ENCODE results near the gene PPTC7.
"Not testable (repeated sequence)": the region's sequence is repeated elsewhere in the genome, so short reads cannot be mapped to it uniquely, and the experiment has no call there.

The PPTC7 gene

GRCh38 chr12:110613771-110614684 is 30.9 kb upstream of the PPTC7 start, which contains the start of gene TCTN1:
TCTN1 (plus strand) TSS chr12:110614129; CDS start chr12:110614183, 54 bp downstream.
- peak within 1 kb of the TSS; percentile 77 for H3K4me3 ChIP-seq (ENCODE audit: low read depth, low read length)
- TF ChIP-seq CTCF (IDR thresholded peaks at IDR 0.05; ENCODE audit: borderline replicate concordance, insufficient read depth, low read depth, low read length) = no peak

GRCh38 chr12:110613071-110613770 is 30.1 kb upstream of the PPTC7 start:
- no peak for TF ChIP-seq CTCF (IDR thresholded peaks at IDR 0.05; ENCODE audit: borderline replicate concordance, insufficient read depth, low read depth, low read length)
- H3K4me3 ChIP-seq (ENCODE audit: low read depth, low read length) = peak overlapping the region; percentile 77

GRCh38 chr12:110606253-110606611 is 23.1 kb upstream of the PPTC7 start:
- peak overlapping the region; percentile 19 for H3K4me3 ChIP-seq (ENCODE audit: low read depth, low read length)
- TF ChIP-seq CTCF (IDR thresholded peaks at IDR 0.05; ENCODE audit: borderline replicate concordance, insufficient read depth, low read depth, low read length) = no peak

GRCh38 chr12:110602085-110602814 is 19.1 kb upstream of the PPTC7 start:
- not testable (repeated sequence) for H3K4me3 ChIP-seq (ENCODE audit: low read depth, low read length)
- peak; percentile 56; the same call in 1 of the 2 replicates for TF ChIP-seq CTCF (IDR thresholded peaks at IDR 0.05; ENCODE audit: borderline replicate concordance, insufficient read depth, low read depth, low read length)

GRCh38 chr12:110600254-110600653 is 17.1 kb upstream of the PPTC7 start:
- H3K4me3 ChIP-seq (ENCODE audit: low read depth, low read length) = no peak overlapping the region
- TF ChIP-seq CTCF (IDR thresholded peaks at IDR 0.05; ENCODE audit: borderline replicate concordance, insufficient read depth, low read depth, low read length) = no peak

- TF ChIP-seq CTCF (IDR thresholded peaks at IDR 0.05; ENCODE audit: borderline replicate concordance, insufficient read depth, low read depth, low read length) = no peak
Measured at GRCh38 chr12:110599334-110599733, 16.2 kb upstream of the PPTC7 start.

More at GRCh38 chr12:110599334-110599733, 16.2 kb upstream of the PPTC7 start:
- no peak overlapping the region for H3K4me3 ChIP-seq (ENCODE audit: low read depth, low read length)

Data from GM12875 (cell line).